Measurements from ENCODE around the gene ONECUT1. TPM values are rescaled to one million over a fixed set of nuclear protein-coding genes. Genes with fewer than 3 reads are reported as not detected.

Gene ONECUT1
- total and polyA plus RNA-seq, 7 donors = 0.36 TPM; not detected in 6

- no peak overlapping the region for H3K4me3 ChIP-seq
- peaks cover 0 to 24% (median 24%) of the 10 kb centered on the region in 4 donors for H3K4me1 ChIP-seq
- 75 to 78% methylated on average over 2 of the region's 2 CpGs for whole genome bisulfite sequencing, 2 donors
- no peak overlapping the region for H3K27ac ChIP-seq
- no peaks in the 10 kb centered on the region for H3K36me3 ChIP-seq
- TF ChIP-seq POLR2AphosphoS5 (IDR thresholded peaks at IDR 0.05) (no peak), EP300 (IDR thresholded peaks at IDR 0.05) (no peak)
- no peaks in the 10 kb centered on the region for H3K9me3 ChIP-seq
- DNase-seq = no peak
- peaks cover 25 to 84% (median 58%) of the 10 kb centered on the region in 3 donors for H3K27me3 ChIP-seq
- intact Hi-C loops (cut with DNase I) = no loop called here
These were observed 18.9 kb upstream of the ONECUT1 start for GRCh38 chr15:52808996-52809395.

- H3K36me3 ChIP-seq = no peaks in the 10 kb centered on the region
- intact Hi-C loops (cut with DNase I) = no loop called here
- no peaks in the 10 kb centered on the region for H3K9me3 ChIP-seq
- peaks cover 30 to 84% (median 64%) of the 10 kb centered on the region in 3 donors for H3K27me3 ChIP-seq
- DNase-seq = no peak
- peaks cover 0 to 30% (median 29%) of the 10 kb centered on the region in 4 donors for H3K4me1 ChIP-seq
- no peak for TF ChIP-seq CTCF (IDR thresholded peaks at IDR 0.05)
- no peak for TF ChIP-seq POLR2AphosphoS5 (IDR thresholded peaks at IDR 0.05)
- TF ChIP-seq EP300 (IDR thresholded peaks at IDR 0.05) = no peak
- no peak for TF ChIP-seq POLR2A (IDR thresholded peaks at IDR 0.05)
- 64 to 77% methylated on average over 1 of the region's 1 CpG for WGBS, 2 donors
- no peak overlapping the region for H3K27ac ChIP-seq
- no peak overlapping the region for H3K4me3 ChIP-seq
These were observed 18.3 kb upstream of the ONECUT1 start for GRCh38 chr15:52808441-52808840.

GRCh38 chr15:52806284-52806655 is 16.1 kb upstream of the ONECUT1 start:
- TF ChIP-seq EP300 (IDR thresholded peaks at IDR 0.05) = no peak
- no peak for TF ChIP-seq POLR2AphosphoS5 (IDR thresholded peaks at IDR 0.05)
- no peak for TF ChIP-seq CTCF (IDR thresholded peaks at IDR 0.05)
- TF ChIP-seq POLR2A (IDR thresholded peaks at IDR 0.05) = no peak
- no peak overlapping the region for H3K27ac ChIP-seq
- H3K4me1 ChIP-seq = peaks cover 0 to 32% (median 31%) of the 10 kb centered on the region in 4 donors
- 32 to 46% methylated on average over 9 of the region's 9 CpGs for WGBS, 2 donors
- H3K4me3 ChIP-seq = no peak overlapping the region
- H3K9me3 ChIP-seq = no peaks in the 10 kb centered on the region
- intact Hi-C loops (cut with DNase I) = no loop called here
- H3K27me3 ChIP-seq = peaks cover 46 to 98% (median 85%) of the 10 kb centered on the region in 3 donors
- H3K36me3 ChIP-seq = no peaks in the 10 kb centered on the region
- no peak for DNase-seq

- peaks cover 53 to 100% (median 90%) of the 10 kb centered on the region in 3 donors for H3K27me3 ChIP-seq
- peak overlapping the region in 3 of 4 donors; percentile 22 to 39 (median 39) for H3K4me3 ChIP-seq
- H3K4me1 ChIP-seq = peaks cover 0 to 32% (median 31%) of the 10 kb centered on the region in 4 donors
- no peaks in the 10 kb centered on the region for H3K36me3 ChIP-seq
- 7 to 20% methylated on average over 93 of the region's 93 CpGs for WGBS, 2 donors
- H3K27ac ChIP-seq = no peak overlapping the region
- TF ChIP-seq POLR2A (IDR thresholded peaks at IDR 0.05) (no peak), POLR2AphosphoS5 (IDR thresholded peaks at IDR 0.05) (no peak), EP300 (IDR thresholded peaks at IDR 0.05) (no peak), CTCF (IDR thresholded peaks at IDR 0.05) (no peak)
- H3K9me3 ChIP-seq = no peaks in the 10 kb centered on the region
- no peak for DNase-seq
- intact Hi-C loops (cut with DNase I) = no loop called here
These were observed 15.5 kb upstream of the ONECUT1 start for GRCh38 chr15:52805351-52806283.

GRCh38 chr15:52804526-52805081 is 14.5 kb upstream of the ONECUT1 start:
- Histone ChIP-seq H3K4me1 (peaks cover 0 to 32% (median 31%) of the 10 kb centered on the region in 4 donors), H3K36me3 (no peaks in the 10 kb centered on the region), H3K27me3 (peaks cover 53 to 100% (median 89%) of the 10 kb centered on the region in 3 donors), H3K27ac (no peak overlapping the region), H3K9me3 (no peaks in the 10 kb centered on the region), H3K4me3 (peak overlapping the region in 3 of 4 donors; percentile 22 to 39 (median 39))
- TF ChIP-seq CTCF (IDR thresholded peaks at IDR 0.05) (no peak), POLR2A (IDR thresholded peaks at IDR 0.05) (no peak)
- intact Hi-C loops (cut with DNase I) = no loop called here
- WGBS, 2 donors = 2 to 3% methylated on average over 25 of the region's 25 CpGs
- no peak for DNase-seq

Measured in sigmoid colon (tissue), 7 donors.